NOMO-1 treated with dmso at 0.1 percent for 144 hours (cell line): Measurements from ENCODE around the gene RNF215.

ENCODE experiments used
- DNase-seq: peaks from one replicate; lab custom pipeline; 2025; ENCODE audit not compliant: unreplicated experiment; lab: John Stamatoyannopoulos, UW

RNF215 gene

GRCh38 chr22:30386960-30387827 is at the start of gene RNF215:
TSS of gene RNF215 (minus strand) at chr22:30387411. CDS start at chr22:30387313, 98 bp downstream.
- peak; percentile 68 for DNase-seq

- no peak for DNase-seq
Measured at GRCh38 chr22:30436196-30436595, 49.0 kb upstream of the RNF215 start.

- no peak for DNase-seq
Measured at GRCh38 chr22:30435674-30436126, 48.5 kb upstream of the RNF215 start.

- DNase-seq = no peak
Measured at GRCh38 chr22:30434843-30435242, 47.6 kb upstream of the RNF215 start.

GRCh38 chr22:30433773-30434172 is 46.6 kb upstream of the RNF215 start:
- no peak for DNase-seq

- DNase-seq = no peak
Measured at GRCh38 chr22:30433227-30433626, 46.0 kb upstream of the RNF215 start.

GRCh38 chr22:30432520-30432919 is 45.3 kb upstream of the RNF215 start:
- DNase-seq = no peak

GRCh38 chr22:30432096-30432495 is 44.9 kb upstream of the RNF215 start:
- no peak for DNase-seq

GRCh38 chr22:30430933-30431332 is 43.7 kb upstream of the RNF215 start:
- DNase-seq = no peak

GRCh38 chr22:30429887-30430286 is 42.7 kb upstream of the RNF215 start:
- DNase-seq = no peak

- no peak for DNase-seq
Measured at GRCh38 chr22:30427871-30428270, 40.7 kb upstream of the RNF215 start.

- peak; percentile 42 for DNase-seq
Measured at GRCh38 chr22:30426388-30427353, 39.5 kb upstream of the RNF215 start.

GRCh38 chr22:30425616-30426387 is 38.6 kb upstream of the RNF215 start, which contains the start of gene MTFP1:
TSS of gene MTFP1 (plus strand) at chr22:30425768. CDS start at chr22:30425880, 112 bp downstream.
- DNase-seq = no peak

GRCh38 chr22:30425327-30425615 is 38.1 kb upstream of the RNF215 start:
- no peak for DNase-seq

GRCh38 chr22:30424534-30425326 is 37.5 kb upstream of the RNF215 start:
- no peak for DNase-seq

GRCh38 chr22:30423959-30424533 is 36.8 kb upstream of the RNF215 start:
- DNase-seq = peak; percentile 97

- peak; percentile 55 for DNase-seq
Measured at GRCh38 chr22:30423301-30423958, 36.2 kb upstream of the RNF215 start.

- DNase-seq = no peak
Measured at GRCh38 chr22:30422481-30423300, 35.5 kb upstream of the RNF215 start.
